Endodermal cell (in vitro differentiated cells): Measurements from ENCODE around the gene PIAS1. TPM values are rescaled to one million over a fixed set of nuclear protein-coding genes. Genes with fewer than 3 reads are reported as not detected.

Experiments used
- DNase-seq: peaks from one replicate; pipeline ENCODE4 v3.0.0-alpha.2; 2017
- H3K27ac ChIP-seq: 2 replicates; pipeline ENCODE4 v1.5.1; 2013; ENCODE audit warnings: mild to moderate bottlenecking, low read depth, low read length, moderate library complexity
- H3K27me3 ChIP-seq: 2 replicates; pipeline ENCODE4 v1.6.1; 2013; ENCODE audit warnings: mild to moderate bottlenecking, low read length, moderate library complexity; ENCODE audit not compliant: insufficient read depth, control insufficient read depth, poor library complexity, severe bottlenecking
- H3K36me3 ChIP-seq: 2 replicates; pipeline ENCODE4 v1.7.0; 2013; ENCODE audit warnings: mild to moderate bottlenecking, low read length, moderate library complexity; ENCODE audit not compliant: control insufficient read depth, insufficient read depth
- H3K4me1 ChIP-seq: one replicate; pipeline ENCODE4 v1.7.0; 2013; ENCODE audit warnings: low read length; ENCODE audit not compliant: control insufficient read depth, insufficient read depth
- H3K4me3 ChIP-seq: 2 replicates; pipeline ENCODE4 v1.5.1; 2013; ENCODE audit warnings: mild to moderate bottlenecking, low read length, moderate library complexity
- H3K9ac ChIP-seq: 2 replicates; pipeline ENCODE4 v1.6.1; 2013; ENCODE audit warnings: mild to moderate bottlenecking, low read length, moderate library complexity; ENCODE audit not compliant: poor library complexity, severe bottlenecking; ENCODE audit errors: extremely low read depth
- H3K9me3 ChIP-seq: 2 replicates; pipeline ENCODE4 v1.6.1; 2013; ENCODE audit warnings: mild to moderate bottlenecking, low read length, moderate library complexity; ENCODE audit not compliant: control insufficient read depth
- H3K27ac Mint-ChIP-seq: 2 replicates; pipeline ENCODE4 v1.8.0; 2020; ENCODE audit warnings: mixed read lengths
- H3K27me3 Mint-ChIP-seq: 2 replicates; pipeline ENCODE4 v1.8.0; 2021; ENCODE audit warnings: mild to moderate bottlenecking, mixed read lengths; ENCODE audit not compliant: insufficient read depth
- H3K36me3 Mint-ChIP-seq: 2 replicates; pipeline ENCODE4 v1.8.0; 2020; ENCODE audit warnings: low read depth, mixed read lengths
- H3K4me1 Mint-ChIP-seq: 2 replicates; pipeline ENCODE4 v1.8.0; 2020; ENCODE audit warnings: mixed read lengths
- H3K4me3 Mint-ChIP-seq: 2 replicates; pipeline ENCODE4 v1.8.0; 2020; ENCODE audit warnings: mild to moderate bottlenecking, moderate library complexity, mixed read lengths
- H3K9me3 Mint-ChIP-seq: 2 replicates; pipeline ENCODE4 v1.8.0; 2020; ENCODE audit warnings: mild to moderate bottlenecking, mixed read lengths
- CTCF ChIP-seq: fragments of 200-600 bp; sonication (generic); conservative IDR thresholded peaks from 2 replicates; pipeline ENCODE4 v1.5.0; 2021; ENCODE audit warnings: antibody characterized with exemption, mild to moderate bottlenecking
- WGBS, 2 experiments: methylation state at CpG; one replicate each; pipeline versions ENCODE4 v1.1.5 to v1.1.7; 2013; ENCODE audit warnings: missing lambda C conversion rate in 2 of 2, mixed read lengths in 1 of 2; ENCODE audit not compliant: insufficient coverage in 1 of 2, insufficient read length in 1 of 2; 5-methylcytosine and 5-hydroxymethylcytosine counted together
- total RNA-seq, 2 donors: library from RNA; stranded (reverse); fragmentation: NEBNext Ultra II Directional in 1 of 2; extraction: Animal tissue kit (Norgen Biotek cat#: 25700) in 1 of 2; gene quantifications; 2 replicates in 1 of 2; 3 replicates in 1 of 2; pipeline ENCODE4 v1.2.1, GENCODE V29; 2021

Gene PIAS1
- total RNA-seq, 2 donors from 2014 or later: 38.0 to 40.1 TPM

- Mint-ChIP-seq H3K36me3 (no peaks in the 10 kb centered on the region), H3K27ac (no peak overlapping the region), H3K27me3 (peaks cover 6% of the 10 kb centered on the region), H3K9me3 (no peaks in the 10 kb centered on the region), H3K4me1 (peaks cover 27% of the 10 kb centered on the region), H3K4me3 (peak overlapping the region; percentile 81)
- no peaks in the 10 kb centered on the region for H3K9me3 ChIP-seq
- H3K27ac ChIP-seq: no peak overlapping the region
- 91 to 100% methylated on average over 3 to 6 of the region's 6 CpGs for WGBS, 2 experiments
- H3K4me1 ChIP-seq: peaks cover 2% of the 10 kb centered on the region
- H3K4me3 ChIP-seq: peak overlapping the region; percentile 91
- H3K27me3 ChIP-seq: no peaks in the 10 kb centered on the region
- TF ChIP-seq CTCF: no peak
- no peaks in the 10 kb centered on the region for H3K36me3 ChIP-seq
- H3K9ac ChIP-seq: no peak overlapping the region
- DNase-seq: no peak
Observed at GRCh38 chr15:68053001-68053400, 1.1 kb upstream of the PIAS1 start.

GRCh38 chr15:68054628-68055223, 611 bp downstream of the PIAS1 start:
- Mint-ChIP-seq H3K27ac (peak overlapping the region; percentile 65), H3K27me3 (peaks cover 6% of the 10 kb centered on the region), H3K9me3 (no peaks in the 10 kb centered on the region), H3K4me1 (peaks cover 27% of the 10 kb centered on the region), H3K4me3 (peak overlapping the region; percentile 81), H3K36me3 (peaks cover 5% of the 10 kb centered on the region)
- peaks cover 8% of the 10 kb centered on the region for H3K4me1 ChIP-seq
- no peaks in the 10 kb centered on the region for H3K9me3 ChIP-seq
- DNase-seq: peak; percentile 92
- peak overlapping the region; percentile 77 for H3K9ac ChIP-seq
- 0% methylated on average over 33 of the region's 33 CpGs; no CpG with 5 or more reads in 1 of the 2 experiments for WGBS, 2 experiments
- H3K36me3 ChIP-seq: peaks cover under 1% of the 10 kb centered on the region
- TF ChIP-seq CTCF: peak; percentile 7
- no peaks in the 10 kb centered on the region for H3K27me3 ChIP-seq
- H3K27ac ChIP-seq: peak overlapping the region; percentile 91
- peak overlapping the region; percentile 91 for H3K4me3 ChIP-seq

GRCh38 chr15:68055224-68055705, 1.1 kb downstream of the PIAS1 start:
- no peaks in the 10 kb centered on the region for H3K9me3 Mint-ChIP-seq
- DNase-seq: peak; percentile 50
- 0 to 2% methylated on average over 8 to 14 of the region's 15 CpGs for WGBS, 2 experiments
- peak overlapping the region; percentile 91 for H3K4me3 ChIP-seq
- H3K36me3 Mint-ChIP-seq: peaks cover 6% of the 10 kb centered on the region
- no peaks in the 10 kb centered on the region for H3K27me3 ChIP-seq
- H3K9ac ChIP-seq: peak overlapping the region; percentile 77
- H3K27me3 Mint-ChIP-seq: peaks cover 6% of the 10 kb centered on the region
- H3K27ac ChIP-seq: peak overlapping the region; percentile 91
- peaks cover 3% of the 10 kb centered on the region for H3K36me3 ChIP-seq
- peaks cover 27% of the 10 kb centered on the region for H3K4me1 Mint-ChIP-seq
- H3K27ac Mint-ChIP-seq: peak overlapping the region; percentile 58
- peak overlapping the region; percentile 81 for H3K4me3 Mint-ChIP-seq
- H3K4me1 ChIP-seq: peaks cover 8% of the 10 kb centered on the region
- H3K9me3 ChIP-seq: no peaks in the 10 kb centered on the region
- TF ChIP-seq CTCF: no peak
